ENCODE results near the gene NUP160. TPM values are rescaled to one million over a fixed set of nuclear protein-coding genes. Genes with fewer than 3 reads are reported as not detected.

The NUP160 gene
- total RNA-seq, 3 donors from 2014 or later (not counting 1 experiment from before 2014, with no cell fraction given) = 36.6 to 53.3 (median 43.5) TPM

DNA sequence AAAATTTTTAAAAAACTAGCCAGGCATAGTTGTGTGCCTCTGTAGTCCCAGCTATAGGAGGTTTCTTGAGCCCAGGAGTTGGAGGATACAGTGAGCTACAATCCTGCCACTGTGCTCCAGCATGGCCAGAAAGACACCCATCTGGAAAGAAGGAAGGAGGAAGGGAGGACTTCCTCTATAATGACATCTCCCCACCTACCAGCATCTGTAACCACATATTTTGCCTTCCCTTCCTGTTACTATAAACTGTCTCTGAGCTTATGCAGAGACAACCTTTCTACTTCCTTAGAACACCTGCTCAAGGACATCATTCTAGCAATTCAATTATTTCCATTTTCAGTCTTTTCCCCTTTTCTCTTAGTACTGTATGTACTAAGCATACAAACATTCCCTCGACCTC is 2.2 kb upstream of the NUP160 start:
- Histone ChIP-seq H3K9me3 (ENCODE audit: control insufficient read depth, insufficient read depth, low read length) (no peaks in the 10 kb centered on the region), H3K27me3 (ENCODE audit: control insufficient read depth, insufficient read depth, low read length) (no peaks in the 10 kb centered on the region), H3K4me1 (ENCODE audit: control insufficient read depth, insufficient read depth, low read length) (peaks cover 31% of the 10 kb centered on the region), H3K27ac (ENCODE audit: low read length) (peak overlapping the region; percentile 11), H3K36me3 (ENCODE audit: control insufficient read depth, insufficient read depth, low read length) (peaks cover 2% of the 10 kb centered on the region), H3K4me3 (ENCODE audit: low read length) (no peak overlapping the region)
- H3K4me1 Mint-ChIP-seq = peaks cover 23 to 25% of the 10 kb centered on the region in 2 donors
- H3K27ac Mint-ChIP-seq = peak overlapping the region; percentile 13 to 17
- intact Hi-C loops (cut with micrococcal nuclease) = loop anchor here (5.0 kb wide), 1 partner anchor 963 kb away; no protein-coding TSS in a partner anchor
- no peaks in the 10 kb centered on the region for H3K36me3 Mint-ChIP-seq
- ATAC-seq = no peak
- H3K4me3 Mint-ChIP-seq = peak overlapping the region; percentile 61
- peak in 1 of 2 donors; percentile 33 for DNase-seq
- TF ChIP-seq CTCF (IDR thresholded peaks at IDR 0.05) = no peak
- no peaks in the 10 kb centered on the region for H3K9me3 Mint-ChIP-seq
- H3K27me3 Mint-ChIP-seq (ENCODE audit: low read depth in 2 of 2) = no peaks in the 10 kb centered on the region
- WGBS (ENCODE audit: insufficient coverage) = 50% methylated on average over 1 of the region's 1 CpG

DNA sequence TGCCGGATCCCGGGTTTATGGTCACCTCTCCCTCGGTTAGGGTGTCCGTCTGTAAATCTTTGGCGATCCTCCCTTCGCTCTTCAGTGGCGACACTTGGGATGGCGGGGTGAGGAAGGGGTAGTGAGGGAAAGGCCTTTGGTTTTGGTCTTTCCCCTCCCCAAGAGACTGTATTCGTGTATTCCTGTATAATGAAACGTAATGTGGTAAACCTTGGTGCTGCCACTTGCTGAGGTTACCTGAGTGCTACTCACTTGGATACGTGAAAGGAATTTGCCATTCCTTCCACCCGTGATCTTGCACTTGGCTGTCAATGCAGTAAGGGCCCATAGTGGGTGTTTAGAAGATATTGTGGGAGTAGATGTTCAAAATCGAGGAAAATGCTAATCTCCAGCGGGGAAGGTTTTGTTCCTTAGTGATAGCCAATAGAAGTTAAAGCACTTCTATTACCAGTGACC is 578 bp upstream of the NUP160 start:
- Mint-ChIP-seq H3K27me3 (ENCODE audit: low read depth in 2 of 2) (no peaks in the 10 kb centered on the region), H3K4me1 (peaks cover 23 to 25% of the 10 kb centered on the region in 2 donors), H3K9me3 (no peaks in the 10 kb centered on the region), H3K36me3 (no peaks in the 10 kb centered on the region), H3K4me3 (peak overlapping the region; percentile 98), H3K27ac (peak overlapping the region; percentile 95)
- ATAC-seq = peak; percentile 2 to 19 (median 11)
- no peak for DNase-seq
- Histone ChIP-seq H3K4me1 (ENCODE audit: control insufficient read depth, insufficient read depth, low read length) (peaks cover 23% of the 10 kb centered on the region), H3K27me3 (ENCODE audit: control insufficient read depth, insufficient read depth, low read length) (no peaks in the 10 kb centered on the region), H3K27ac (ENCODE audit: low read length) (peak overlapping the region; percentile 87), H3K36me3 (ENCODE audit: control insufficient read depth, insufficient read depth, low read length) (peaks cover 2% of the 10 kb centered on the region), H3K9me3 (ENCODE audit: control insufficient read depth, insufficient read depth, low read length) (no peaks in the 10 kb centered on the region), H3K4me3 (ENCODE audit: low read length) (peak overlapping the region; percentile 82)
- intact Hi-C loops (cut with micrococcal nuclease) = loop anchor here (5.0 kb wide), 2 partner anchors 206 to 264 kb away; partner anchors contain the start of gene MTCH2
- no peak for TF ChIP-seq CTCF (IDR thresholded peaks at IDR 0.05)
- 10% methylated on average over 11 of the region's 14 CpGs for WGBS (ENCODE audit: insufficient coverage)

GRCh38 chr11:47847537-47847891 is 636 bp downstream of the NUP160 start:
- TF ChIP-seq CTCF (IDR thresholded peaks at IDR 0.05) = no peak
- peaks cover 23 to 25% of the 10 kb centered on the region in 2 donors for H3K4me1 Mint-ChIP-seq
- DNase-seq = no peak
- H3K27me3 Mint-ChIP-seq (ENCODE audit: low read depth in 2 of 2) = no peaks in the 10 kb centered on the region
- H3K27ac ChIP-seq (ENCODE audit: low read length) = peak overlapping the region; percentile 87
- H3K9me3 Mint-ChIP-seq = no peaks in the 10 kb centered on the region
- ATAC-seq = no peak
- WGBS (ENCODE audit: insufficient coverage) = 2% methylated on average over 7 of the region's 8 CpGs
- H3K36me3 ChIP-seq (ENCODE audit: control insufficient read depth, insufficient read depth, low read length) = peaks cover 11% of the 10 kb centered on the region
- peaks cover 20% of the 10 kb centered on the region for H3K4me1 ChIP-seq (ENCODE audit: control insufficient read depth, insufficient read depth, low read length)
- peak overlapping the region; percentile 98 for H3K4me3 Mint-ChIP-seq
- H3K27me3 ChIP-seq (ENCODE audit: control insufficient read depth, insufficient read depth, low read length) = no peaks in the 10 kb centered on the region
- H3K4me3 ChIP-seq (ENCODE audit: low read length) = peak overlapping the region; percentile 82
- intact Hi-C loops (cut with micrococcal nuclease) = loop anchor here (2.0 to 5.0 kb wide), 3 partner anchors 81 to 265 kb away; partner anchors contain the start of genes FNBP4 and MTCH2
- no peaks in the 10 kb centered on the region for H3K9me3 ChIP-seq (ENCODE audit: control insufficient read depth, insufficient read depth, low read length)
- no peaks in the 10 kb centered on the region for H3K36me3 Mint-ChIP-seq
- H3K27ac Mint-ChIP-seq = peak overlapping the region; percentile 95

DNA sequence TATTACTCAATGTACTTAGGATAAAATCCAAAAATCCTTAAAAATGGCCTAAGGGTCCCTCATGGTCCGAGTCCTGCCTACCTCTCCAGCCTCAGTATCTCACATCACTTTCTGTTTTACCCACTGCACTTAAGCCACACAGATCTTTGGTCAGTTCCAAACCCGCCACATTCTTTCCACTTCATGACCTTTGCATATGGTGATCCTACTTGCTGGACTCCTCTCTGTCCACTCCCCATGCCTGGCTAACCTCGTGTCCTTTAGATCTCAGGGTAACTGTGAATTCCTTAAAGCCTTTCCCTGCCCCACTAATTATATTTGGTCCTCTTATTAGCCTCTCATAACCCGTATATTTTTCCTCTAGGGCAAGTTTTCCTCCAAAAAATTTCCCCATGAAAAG is 1.2 kb downstream of the NUP160 start:
- Mint-ChIP-seq H3K27ac (peak overlapping the region; percentile 95), H3K4me1 (peaks cover 23 to 25% of the 10 kb centered on the region in 2 donors), H3K36me3 (no peaks in the 10 kb centered on the region), H3K9me3 (no peaks in the 10 kb centered on the region), H3K4me3 (peak overlapping the region; percentile 98), H3K27me3 (ENCODE audit: low read depth in 2 of 2) (no peaks in the 10 kb centered on the region)
- no peak for TF ChIP-seq CTCF (IDR thresholded peaks at IDR 0.05)
- peaks cover 20% of the 10 kb centered on the region for H3K4me1 ChIP-seq (ENCODE audit: control insufficient read depth, insufficient read depth, low read length)
- peaks cover 15% of the 10 kb centered on the region for H3K36me3 ChIP-seq (ENCODE audit: control insufficient read depth, insufficient read depth, low read length)
- H3K27me3 ChIP-seq (ENCODE audit: control insufficient read depth, insufficient read depth, low read length) = no peaks in the 10 kb centered on the region
- ATAC-seq (no peak), DNase-seq (no peak)
- no peak overlapping the region for H3K4me3 ChIP-seq (ENCODE audit: low read length)
- WGBS (ENCODE audit: insufficient coverage) = 82% methylated on average over 4 of the region's 4 CpGs
- no peaks in the 10 kb centered on the region for H3K9me3 ChIP-seq (ENCODE audit: control insufficient read depth, insufficient read depth, low read length)
- H3K27ac ChIP-seq (ENCODE audit: low read length) = peak overlapping the region; percentile 3
- intact Hi-C loops (cut with micrococcal nuclease) = loop anchor here (2.0 to 5.0 kb wide), 3 partner anchors 80 to 265 kb away; partner anchors contain the start of genes FNBP4 and MTCH2

Data from natural killer cell (primary cell).